Liver (tissue), 9 donors: ENCODE data around the gene CALCR. TPM values are rescaled to one million over a fixed set of nuclear protein-coding genes. Genes with fewer than 3 reads are reported as not detected.

Experiments used
- DNase-seq: peaks from one replicate; pipeline ENCODE4 v3.0.0-alpha.2; 2017; ENCODE audit warnings: low spot score
- H3K27ac ChIP-seq, 2 donors: one replicate each; pipeline ENCODE4 v1.7.0; 2013; ENCODE audit warnings: inconsistent platforms in 2 of 2, low read length in 2 of 2, control low read depth in 1 of 2, low read depth in 1 of 2, mild to moderate bottlenecking in 1 of 2
- H3K27me3 ChIP-seq, 4 donors: one replicate each; pipeline versions ENCODE4 v1.6.1 to v1.7.0; 2013; ENCODE audit warnings: low read length in 3 of 4, inconsistent platforms in 1 of 4, mild to moderate bottlenecking in 1 of 4, moderate library complexity in 1 of 4; ENCODE audit not compliant: control insufficient read depth in 4 of 4, insufficient read depth in 4 of 4
- H3K36me3 ChIP-seq, 4 donors: one replicate each; pipeline versions ENCODE4 v1.6.1 to v1.7.0; 2013; ENCODE audit warnings: low read length in 3 of 4, mild to moderate bottlenecking in 3 of 4, low read depth in 1 of 4, moderate library complexity in 1 of 4; ENCODE audit not compliant: control insufficient read depth in 4 of 4, insufficient read depth in 3 of 4
- H3K4me1 ChIP-seq, 4 donors: one replicate each; pipeline versions ENCODE4 v1.6.1 to v1.7.0; 2013; ENCODE audit warnings: low read length in 3 of 4, mild to moderate bottlenecking in 3 of 4, moderate library complexity in 1 of 4; ENCODE audit not compliant: control insufficient read depth in 4 of 4, insufficient read depth in 4 of 4
- H3K4me3 ChIP-seq, 3 donors: one replicate each; pipeline versions ENCODE4 v1.6.1 to v1.7.0; 2013; ENCODE audit warnings: low read length in 3 of 3, control low read depth in 1 of 3, low read depth in 1 of 3, mild to moderate bottlenecking in 1 of 3
- H3K9ac ChIP-seq, 2 donors: one replicate each; pipeline ENCODE4 v1.7.0; 2013; ENCODE audit warnings: low read length in 2 of 2, mild to moderate bottlenecking in 2 of 2, moderate library complexity in 2 of 2, control low read depth in 1 of 2, low read depth in 1 of 2
- H3K9me3 ChIP-seq, 4 donors: one replicate each; pipeline versions ENCODE4 v1.6.1 to v1.7.0; 2013; ENCODE audit warnings: low read length in 3 of 4; ENCODE audit not compliant: control insufficient read depth in 4 of 4
- EGR1 ChIP-seq, 2 donors: IDR thresholded peaks; 2 replicates each; pipeline ENCODE4 v1.6.1; 2016 to 2018; ENCODE audit warnings: antibody characterized with exemption in 2 of 2, low read depth in 2 of 2
- FOXA1 ChIP-seq: IDR thresholded peaks from 2 replicates; pipeline ENCODE4 v1.6.1; 2016; ENCODE audit warnings: antibody characterized with exemption
- FOXA2 ChIP-seq: IDR thresholded peaks from 2 replicates; pipeline ENCODE4 v1.6.1; 2016; ENCODE audit warnings: antibody characterized with exemption
- HNF4A ChIP-seq, 2 donors: conservative IDR thresholded peaks; 2 replicates each; pipeline ENCODE4 v1.6.1; 2016; ENCODE audit warnings: antibody characterized with exemption in 2 of 2, mild to moderate bottlenecking in 2 of 2
- HNF4G ChIP-seq: IDR thresholded peaks from 2 replicates; pipeline ENCODE4 v1.6.1; 2016; ENCODE audit warnings: antibody characterized with exemption
- NR2F2 ChIP-seq: IDR thresholded peaks from 2 replicates; pipeline ENCODE4 v1.6.1; 2016; ENCODE audit warnings: antibody characterized with exemption
- RAD21 ChIP-seq, 2 donors: IDR thresholded peaks; 2 replicates each; pipeline ENCODE4 v1.6.1; 2016; ENCODE audit warnings: antibody characterized with exemption in 2 of 2, mild to moderate bottlenecking in 2 of 2
- RXRA ChIP-seq, 2 donors: IDR thresholded peaks; 2 replicates each; pipeline ENCODE4 v1.6.1; 2017 to 2018; ENCODE audit warnings: antibody characterized with exemption in 2 of 2, mild to moderate bottlenecking in 1 of 2
- SP1 ChIP-seq: IDR thresholded peaks from 2 replicates; pipeline ENCODE4 v1.6.1; 2018; ENCODE audit warnings: antibody characterized with exemption, mild to moderate bottlenecking
- WGBS: extraction: QIAGEN DNeasy Blood & Tissue Kit; methylation state at CpG from one replicate; pipeline ENCODE4 v1.1.7; 2013; 5-methylcytosine and 5-hydroxymethylcytosine counted together
- polyA plus RNA-seq, 2 donors: library from polyadenylated mRNA; stranded (reverse) in 1 of 2; unstranded in 1 of 2; fragments of 200-250 nt in 1 of 2; fragments of >200 nt in 1 of 2; fragmentation: Nextera tagmentation in 1 of 2; extraction: Ambion mirVana in 1 of 2; gene quantifications; one replicate each; pipeline versions ENCODE4 v1.2.1 to v1.2.3, GENCODE V29; 2013 to 2015
- total RNA-seq, 2 donors: library from RNA; depleted of rRNA; stranded (reverse); fragments of >200 nt; gene quantifications; one replicate each; pipeline ENCODE4 v1.2.3, GENCODE V29; 2014
- TF ChIP-seq, protein P1 (sequence below): IDR thresholded peaks from 2 replicates; pipeline ENCODE4 v1.6.1; 2016; ENCODE audit warnings: antibody characterized with exemption
- TF ChIP-seq, protein P2 (sequence below): IDR thresholded peaks from 2 replicates; pipeline ENCODE4 v1.6.1; 2016; ENCODE audit warnings: antibody characterized with exemption
- TF ChIP-seq, protein P3 (sequence below): fragments of 150-350 bp; IDR thresholded peaks from 2 replicates; pipeline ENCODE4 v1.5.1; 2017; ENCODE audit warnings: improper control_type of control experiment, low read depth, low read length; ENCODE audit not compliant: missing input control
- TF ChIP-seq, protein P4 (sequence below): IDR thresholded peaks from 2 replicates; pipeline ENCODE4 v1.6.1; 2016; ENCODE audit warnings: antibody characterized with exemption, mild to moderate bottlenecking
- donor health status: healthy.
- donor health status: healthy.
- donor health status: healthy.
- donor health status: healthy.
- donor health status: healthy.

CALCR gene
- total and polyA plus RNA-seq, 4 donors, result 0.19 TPM; not detected in 3

DNA sequence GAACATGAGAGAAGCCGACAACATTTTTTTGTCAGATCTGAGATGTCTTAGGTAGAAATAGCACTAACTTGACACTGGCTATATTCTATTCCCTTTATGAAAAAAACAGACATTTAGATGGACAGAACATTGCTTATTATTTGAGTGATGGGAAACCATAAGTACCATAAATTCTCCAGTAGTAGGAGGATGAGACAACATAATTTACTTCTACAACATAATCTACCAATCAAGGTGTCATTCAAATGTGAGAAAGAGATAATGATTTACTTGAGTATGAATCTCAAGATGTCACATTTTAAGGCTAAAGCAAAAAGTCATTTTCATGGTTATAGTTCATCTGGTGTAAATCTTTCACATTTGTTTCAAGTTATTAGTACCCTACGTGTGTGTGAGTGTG, 110.8 kb downstream of the CALCR start:
- no peaks in the 10 kb centered on the region for H3K4me1 ChIP-seq
- H3K27me3 ChIP-seq, result peaks cover 0 to 3% (median 0%) of the 10 kb centered on the region in 4 donors
- no peak for DNase-seq
- H3K9me3 ChIP-seq, result no peaks in the 10 kb centered on the region
- H3K9ac ChIP-seq, result no peak overlapping the region
- no peak overlapping the region for H3K27ac ChIP-seq
- H3K4me3 ChIP-seq, result no peak overlapping the region
- TF ChIP-seq RAD21 (IDR thresholded peaks at IDR 0.05) (no peak), NR2F2 (no peak), SP1 (no peak), EGR1 (IDR thresholded peaks at IDR 0.05; ENCODE audit: low read depth in 2 of 2) (no peak)
- TF ChIP-seq, protein P1, sequence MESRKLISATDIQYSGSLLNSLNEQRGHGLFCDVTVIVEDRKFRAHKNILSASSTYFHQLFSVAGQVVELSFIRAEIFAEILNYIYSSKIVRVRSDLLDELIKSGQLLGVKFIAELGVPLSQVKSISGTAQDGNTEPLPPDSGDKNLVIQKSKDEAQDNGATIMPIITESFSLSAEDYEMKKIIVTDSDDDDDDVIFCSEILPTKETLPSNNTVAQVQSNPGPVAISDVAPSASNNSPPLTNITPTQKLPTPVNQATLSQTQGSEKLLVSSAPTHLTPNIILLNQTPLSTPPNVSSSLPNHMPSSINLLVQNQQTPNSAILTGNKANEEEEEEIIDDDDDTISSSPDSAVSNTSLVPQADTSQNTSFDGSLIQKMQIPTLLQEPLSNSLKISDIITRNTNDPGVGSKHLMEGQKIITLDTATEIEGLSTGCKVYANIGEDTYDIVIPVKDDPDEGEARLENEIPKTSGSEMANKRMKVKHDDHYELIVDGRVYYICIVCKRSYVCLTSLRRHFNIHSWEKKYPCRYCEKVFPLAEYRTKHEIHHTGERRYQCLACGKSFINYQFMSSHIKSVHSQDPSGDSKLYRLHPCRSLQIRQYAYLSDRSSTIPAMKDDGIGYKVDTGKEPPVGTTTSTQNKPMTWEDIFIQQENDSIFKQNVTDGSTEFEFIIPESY, result no peak
- TF ChIP-seq, protein P2, sequence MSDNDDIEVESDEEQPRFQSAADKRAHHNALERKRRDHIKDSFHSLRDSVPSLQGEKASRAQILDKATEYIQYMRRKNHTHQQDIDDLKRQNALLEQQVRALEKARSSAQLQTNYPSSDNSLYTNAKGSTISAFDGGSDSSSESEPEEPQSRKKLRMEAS, result no peak
- WGBS, result 84% methylated on average over 2 of the region's 2 CpGs
- H3K36me3 ChIP-seq, result no peaks in the 10 kb centered on the region

DNA sequence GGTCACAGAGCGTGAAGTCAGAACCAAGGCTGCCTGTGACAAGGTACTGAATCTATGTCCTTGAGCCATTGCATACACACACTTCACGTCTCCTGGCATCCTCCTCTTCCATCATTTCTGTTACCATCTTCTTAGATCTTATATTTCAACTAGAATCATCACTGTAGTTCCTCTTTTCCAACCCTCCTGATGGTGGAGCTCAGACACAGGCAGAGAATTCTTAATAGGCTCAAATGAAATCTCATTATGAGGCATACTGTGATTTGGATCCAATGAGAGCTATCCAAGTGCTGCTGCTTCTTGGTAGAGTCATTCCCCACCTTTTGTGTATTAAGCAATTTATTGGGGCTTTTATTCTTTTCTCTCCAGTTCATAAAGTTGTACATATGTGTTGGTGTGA, 113.2 kb downstream of the CALCR start:
- DNase-seq, result no peak
- no peaks in the 10 kb centered on the region for H3K4me1 ChIP-seq
- no peaks in the 10 kb centered on the region for H3K36me3 ChIP-seq
- H3K9ac ChIP-seq, result no peak overlapping the region
- H3K27me3 ChIP-seq, result peaks cover 0 to 3% (median 0%) of the 10 kb centered on the region in 4 donors
- 52% methylated on average over 2 of the region's 2 CpGs for WGBS
- no peaks in the 10 kb centered on the region for H3K9me3 ChIP-seq
- TF ChIP-seq, protein P1, result no peak
- TF ChIP-seq RAD21 (IDR thresholded peaks at IDR 0.05), result peak; percentile 74 to 77
- TF ChIP-seq, protein P3, sequence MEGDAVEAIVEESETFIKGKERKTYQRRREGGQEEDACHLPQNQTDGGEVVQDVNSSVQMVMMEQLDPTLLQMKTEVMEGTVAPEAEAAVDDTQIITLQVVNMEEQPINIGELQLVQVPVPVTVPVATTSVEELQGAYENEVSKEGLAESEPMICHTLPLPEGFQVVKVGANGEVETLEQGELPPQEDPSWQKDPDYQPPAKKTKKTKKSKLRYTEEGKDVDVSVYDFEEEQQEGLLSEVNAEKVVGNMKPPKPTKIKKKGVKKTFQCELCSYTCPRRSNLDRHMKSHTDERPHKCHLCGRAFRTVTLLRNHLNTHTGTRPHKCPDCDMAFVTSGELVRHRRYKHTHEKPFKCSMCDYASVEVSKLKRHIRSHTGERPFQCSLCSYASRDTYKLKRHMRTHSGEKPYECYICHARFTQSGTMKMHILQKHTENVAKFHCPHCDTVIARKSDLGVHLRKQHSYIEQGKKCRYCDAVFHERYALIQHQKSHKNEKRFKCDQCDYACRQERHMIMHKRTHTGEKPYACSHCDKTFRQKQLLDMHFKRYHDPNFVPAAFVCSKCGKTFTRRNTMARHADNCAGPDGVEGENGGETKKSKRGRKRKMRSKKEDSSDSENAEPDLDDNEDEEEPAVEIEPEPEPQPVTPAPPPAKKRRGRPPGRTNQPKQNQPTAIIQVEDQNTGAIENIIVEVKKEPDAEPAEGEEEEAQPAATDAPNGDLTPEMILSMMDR, result peak; percentile 15
- TF ChIP-seq, protein P2, result no peak
- no peak for TF ChIP-seq RXRA (IDR thresholded peaks at IDR 0.05)
- H3K4me3 ChIP-seq, result no peak overlapping the region
- no peak overlapping the region for H3K27ac ChIP-seq

DNA sequence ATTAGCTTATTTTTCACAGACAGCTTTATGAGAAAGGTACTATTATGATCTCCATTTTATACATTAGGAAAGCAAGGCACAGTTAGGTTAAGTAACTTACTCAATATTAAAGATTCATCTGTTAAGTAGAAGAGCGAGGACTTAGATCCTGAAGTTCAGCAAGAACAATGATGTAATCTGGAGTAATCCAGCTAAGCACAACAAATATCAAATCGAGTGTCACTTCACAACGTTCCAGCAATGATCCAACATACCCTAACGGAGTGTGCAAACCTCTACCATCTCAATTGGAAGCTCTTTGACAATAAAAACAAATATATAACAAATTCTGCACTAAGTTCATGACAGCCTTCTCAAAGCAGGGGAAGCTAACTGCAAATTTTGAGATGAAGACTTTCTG, 121.3 kb downstream of the CALCR start:
- no peak for DNase-seq
- peaks cover 0 to 14% (median 0%) of the 10 kb centered on the region in 4 donors for H3K27me3 ChIP-seq
- H3K4me1 ChIP-seq, result no peaks in the 10 kb centered on the region
- no peak overlapping the region for H3K9ac ChIP-seq
- WGBS, result 72% methylated on average over 4 of the region's 4 CpGs
- no peaks in the 10 kb centered on the region for H3K9me3 ChIP-seq
- no peak overlapping the region for H3K4me3 ChIP-seq
- H3K27ac ChIP-seq, result no peak overlapping the region
- no peaks in the 10 kb centered on the region for H3K36me3 ChIP-seq
- TF ChIP-seq, protein P4, sequence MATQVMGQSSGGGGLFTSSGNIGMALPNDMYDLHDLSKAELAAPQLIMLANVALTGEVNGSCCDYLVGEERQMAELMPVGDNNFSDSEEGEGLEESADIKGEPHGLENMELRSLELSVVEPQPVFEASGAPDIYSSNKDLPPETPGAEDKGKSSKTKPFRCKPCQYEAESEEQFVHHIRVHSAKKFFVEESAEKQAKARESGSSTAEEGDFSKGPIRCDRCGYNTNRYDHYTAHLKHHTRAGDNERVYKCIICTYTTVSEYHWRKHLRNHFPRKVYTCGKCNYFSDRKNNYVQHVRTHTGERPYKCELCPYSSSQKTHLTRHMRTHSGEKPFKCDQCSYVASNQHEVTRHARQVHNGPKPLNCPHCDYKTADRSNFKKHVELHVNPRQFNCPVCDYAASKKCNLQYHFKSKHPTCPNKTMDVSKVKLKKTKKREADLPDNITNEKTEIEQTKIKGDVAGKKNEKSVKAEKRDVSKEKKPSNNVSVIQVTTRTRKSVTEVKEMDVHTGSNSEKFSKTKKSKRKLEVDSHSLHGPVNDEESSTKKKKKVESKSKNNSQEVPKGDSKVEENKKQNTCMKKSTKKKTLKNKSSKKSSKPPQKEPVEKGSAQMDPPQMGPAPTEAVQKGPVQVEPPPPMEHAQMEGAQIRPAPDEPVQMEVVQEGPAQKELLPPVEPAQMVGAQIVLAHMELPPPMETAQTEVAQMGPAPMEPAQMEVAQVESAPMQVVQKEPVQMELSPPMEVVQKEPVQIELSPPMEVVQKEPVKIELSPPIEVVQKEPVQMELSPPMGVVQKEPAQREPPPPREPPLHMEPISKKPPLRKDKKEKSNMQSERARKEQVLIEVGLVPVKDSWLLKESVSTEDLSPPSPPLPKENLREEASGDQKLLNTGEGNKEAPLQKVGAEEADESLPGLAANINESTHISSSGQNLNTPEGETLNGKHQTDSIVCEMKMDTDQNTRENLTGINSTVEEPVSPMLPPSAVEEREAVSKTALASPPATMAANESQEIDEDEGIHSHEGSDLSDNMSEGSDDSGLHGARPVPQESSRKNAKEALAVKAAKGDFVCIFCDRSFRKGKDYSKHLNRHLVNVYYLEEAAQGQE, result no peak
- TF ChIP-seq HNF4A (conservative IDR thresholded peaks at IDR 0.05) (no peak), FOXA2 (no peak), FOXA1 (no peak), HNF4G (no peak), SP1 (no peak)
- TF ChIP-seq, protein P3, result no peak
